ENCODE results near the gene PAEP. TPM values are rescaled to one million over a fixed set of nuclear protein-coding genes. Genes with fewer than 3 reads are reported as not detected.
"Not testable (repeated sequence)": the region's sequence is repeated elsewhere in the genome, so short reads cannot be mapped to it uniquely, and the experiment has no call there.

PAEP gene
- total RNA-seq, 2 donors from 2014 or later, result not detected

DNA sequence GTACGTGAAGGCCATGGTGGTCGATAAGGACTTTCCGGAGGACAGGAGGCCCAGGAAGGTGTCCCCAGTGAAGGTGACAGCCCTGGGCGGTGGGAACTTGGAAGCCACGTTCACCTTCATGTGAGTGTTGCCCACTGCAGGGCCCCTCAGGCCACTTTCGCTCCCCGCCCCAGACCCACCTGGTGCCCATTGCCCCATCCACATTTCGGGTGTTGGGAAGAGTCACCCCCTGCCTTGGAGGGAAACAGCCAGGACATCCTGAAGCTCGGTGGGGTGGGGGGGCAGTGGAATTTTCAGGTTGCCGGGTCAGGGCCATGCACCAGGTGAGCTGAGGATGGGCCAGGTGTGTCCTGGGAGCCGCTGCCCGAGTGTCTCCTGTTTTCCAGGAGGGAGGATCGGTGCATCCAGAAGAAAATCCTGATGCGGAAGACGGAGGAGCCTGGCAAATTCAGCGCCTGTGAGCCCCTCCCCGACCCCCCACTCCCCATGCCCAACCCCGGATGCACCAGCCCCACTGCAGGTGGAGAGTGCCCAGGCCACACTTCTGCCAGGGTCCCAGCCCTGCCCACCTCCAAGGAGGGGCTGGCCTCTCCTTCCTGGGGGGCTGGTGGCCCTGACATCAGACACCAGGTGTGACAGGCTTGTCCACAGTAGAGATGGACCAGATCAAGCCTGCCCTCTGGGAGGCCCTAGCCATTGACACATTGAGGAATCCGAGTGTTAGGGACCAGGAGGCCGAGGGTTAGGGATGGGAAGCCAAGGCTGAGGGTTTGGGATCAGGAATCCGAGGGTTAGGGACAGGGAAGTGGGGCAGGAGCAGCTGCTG lies 14.6 kb upstream of the PAEP start:
- ATAC-seq; intact Hi-C loops (cut with DNase I, micrococcal nuclease); DNase-seq: not testable (repeated sequence)

DNA sequence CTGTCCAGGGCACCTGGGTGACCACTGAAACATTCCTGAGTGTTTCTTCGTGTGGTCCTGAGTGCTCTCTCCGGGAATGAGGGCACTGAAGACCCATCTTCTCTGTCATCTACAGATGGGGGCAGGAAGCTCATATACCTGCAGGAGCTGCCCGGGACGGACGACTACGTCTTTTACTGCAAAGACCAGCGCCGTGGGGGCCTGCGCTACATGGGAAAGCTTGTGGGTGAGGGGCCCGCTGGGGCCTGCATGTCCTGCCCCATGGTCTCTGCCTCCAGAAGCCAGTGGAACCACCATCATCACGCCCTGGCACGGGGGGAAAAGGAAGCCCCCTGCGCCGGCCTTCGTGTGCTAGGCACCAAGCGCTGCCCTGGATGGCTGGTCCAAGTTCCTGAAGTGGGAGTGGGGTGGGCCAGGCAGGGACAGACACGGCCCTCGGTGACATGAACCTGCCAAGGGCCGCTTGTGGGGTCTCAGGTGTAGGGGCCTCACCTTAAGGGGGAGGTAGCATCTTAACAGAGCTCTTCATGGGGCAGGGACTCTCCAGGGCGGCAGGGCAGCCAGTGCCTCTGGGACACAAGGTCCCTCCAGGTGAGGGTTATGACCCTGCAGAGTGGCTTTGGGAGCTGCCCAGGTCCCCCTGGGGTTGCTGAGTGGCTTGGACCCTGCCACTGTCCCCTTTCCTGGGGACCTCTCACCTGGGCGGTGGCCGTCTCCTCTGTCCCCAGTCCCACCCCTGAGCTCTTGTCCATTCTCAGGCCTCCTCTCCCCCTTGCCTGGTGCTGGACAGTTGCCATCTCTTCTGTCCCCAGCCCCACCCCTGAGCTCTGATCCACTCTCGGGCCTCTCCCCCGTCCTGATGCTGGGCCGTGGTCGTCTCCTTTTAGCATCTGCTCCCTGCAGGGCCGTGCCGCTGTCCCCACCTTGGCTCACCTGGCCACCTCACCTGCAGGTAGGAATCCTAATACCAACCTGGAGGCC lies 13.5 kb upstream of the PAEP start:
- DNase-seq, result no peak
- intact Hi-C loops (cut with DNase I, micrococcal nuclease), result no loop called here
- ATAC-seq, result no peak

DNA sequence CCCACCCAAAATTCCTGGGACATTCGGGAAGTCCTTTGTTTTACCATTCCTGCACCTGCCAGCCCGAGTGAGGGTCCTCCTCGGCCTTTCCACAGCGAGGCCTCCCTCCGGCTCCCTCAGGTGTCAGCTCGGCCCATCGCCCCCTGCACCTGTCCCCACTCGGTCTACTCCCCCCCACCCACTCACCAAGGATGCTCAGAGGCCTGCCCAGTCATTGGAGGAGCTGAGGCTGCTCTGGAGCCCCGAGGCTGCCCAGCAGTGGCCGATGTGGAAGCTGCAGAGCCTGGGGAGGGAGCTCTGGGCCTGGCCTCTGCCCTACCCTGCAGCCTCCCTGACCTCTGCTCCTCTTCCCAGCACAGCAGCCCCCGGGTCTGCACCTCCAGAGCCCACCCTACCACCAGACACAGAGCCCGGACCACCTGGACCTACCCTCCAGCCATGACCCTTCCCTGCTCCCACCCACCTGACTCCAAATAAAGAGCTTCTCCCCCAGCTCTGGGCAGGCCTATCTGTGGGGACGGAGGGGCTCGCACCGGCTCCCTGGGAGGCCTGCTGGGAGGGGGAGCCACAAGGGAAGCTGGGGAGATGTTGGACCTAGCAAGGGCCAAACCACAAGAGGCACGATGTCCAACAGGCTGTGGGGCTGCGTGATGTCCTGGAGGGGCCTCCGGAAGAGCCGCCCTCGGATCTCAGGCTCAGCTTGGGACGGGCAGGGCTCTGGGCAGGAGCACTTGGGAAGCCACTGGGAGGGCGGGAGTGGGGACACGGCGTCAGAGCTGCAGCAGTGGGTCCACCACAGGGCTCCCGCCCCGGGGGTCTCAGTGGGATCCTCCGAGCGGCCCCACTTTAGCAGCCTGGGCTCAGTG lies 11.8 kb upstream of the PAEP start:
- DNase-seq; intact Hi-C loops (cut with DNase I, micrococcal nuclease); ATAC-seq: not testable (repeated sequence)

DNA sequence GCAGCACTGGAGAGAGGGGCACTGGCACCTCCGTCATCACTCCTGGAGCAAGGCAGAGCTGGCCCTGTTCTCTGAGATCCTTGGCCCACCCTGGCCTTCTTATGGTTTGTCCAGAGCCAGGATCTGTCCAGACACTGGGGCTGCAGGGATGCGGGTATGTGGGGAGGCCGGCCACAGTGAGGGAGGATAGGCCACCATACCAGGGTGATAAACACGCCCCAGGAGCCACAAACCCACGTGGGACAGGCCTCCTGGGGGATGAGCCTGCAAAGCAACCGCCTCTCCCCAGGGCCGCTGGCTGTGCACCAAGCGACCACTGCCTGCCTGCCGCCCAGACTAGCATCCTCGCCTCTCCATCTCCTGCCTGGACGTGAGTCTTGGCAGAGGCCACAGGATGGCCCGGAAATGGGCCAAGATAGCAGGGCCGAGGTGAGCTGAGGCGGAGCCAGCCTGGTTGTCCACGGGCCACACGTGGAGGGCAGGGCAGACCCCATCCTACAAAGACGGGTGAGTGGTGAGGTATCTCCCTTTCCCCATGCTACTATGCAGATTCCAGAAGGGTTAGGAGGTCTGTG lies 11.1 kb upstream of the PAEP start:
- intact Hi-C loops (cut with DNase I, micrococcal nuclease), result no loop called here
- no peak for ATAC-seq
- no peak for DNase-seq

DNA sequence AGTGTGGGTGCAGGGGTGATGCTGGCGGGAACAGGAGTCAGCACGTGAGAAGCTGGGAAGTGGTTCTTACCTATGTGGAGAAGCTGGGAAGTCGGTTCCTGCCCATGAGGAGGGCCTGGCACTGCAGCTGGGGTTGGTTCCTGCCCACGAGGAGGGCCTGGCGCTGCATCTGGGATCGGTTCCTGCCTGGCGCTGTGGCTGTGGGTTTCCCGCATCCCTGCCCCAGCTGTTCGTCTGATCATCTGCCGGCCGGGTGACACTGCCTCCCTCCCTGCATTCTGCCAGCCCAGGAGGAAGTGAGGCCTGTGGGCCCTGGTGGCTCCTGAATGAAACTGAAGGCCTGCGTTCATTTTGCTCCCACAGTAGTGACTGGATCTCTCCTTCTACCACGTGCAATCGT lies 10.5 kb upstream of the PAEP start:
- no peak for ATAC-seq
- intact Hi-C loops (cut with DNase I, micrococcal nuclease), result no loop called here
- DNase-seq, result no peak

DNA sequence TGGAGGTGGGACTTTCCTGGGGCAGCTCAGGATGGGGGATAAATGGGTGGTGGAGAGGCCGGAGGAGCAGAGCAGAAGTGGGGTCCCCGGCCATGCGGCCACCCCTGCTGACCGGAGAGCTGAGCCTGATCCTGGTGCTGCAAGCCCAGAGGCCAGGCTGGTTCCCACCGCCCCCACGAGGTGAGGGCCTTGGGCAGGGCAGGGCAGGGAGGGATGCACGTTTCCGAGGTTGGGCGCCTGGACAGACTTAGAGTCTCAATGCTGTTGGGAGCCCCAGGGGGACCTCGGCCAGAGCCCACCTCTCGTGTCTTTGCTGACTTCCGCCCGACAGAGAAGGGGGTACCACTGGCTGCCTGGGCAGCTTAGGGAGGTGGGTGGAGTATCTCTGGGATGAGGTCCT lies 10.1 kb upstream of the PAEP start:
- no peak for ATAC-seq
- no peak for DNase-seq
- intact Hi-C loops (cut with DNase I, micrococcal nuclease), result no loop called here

DNA sequence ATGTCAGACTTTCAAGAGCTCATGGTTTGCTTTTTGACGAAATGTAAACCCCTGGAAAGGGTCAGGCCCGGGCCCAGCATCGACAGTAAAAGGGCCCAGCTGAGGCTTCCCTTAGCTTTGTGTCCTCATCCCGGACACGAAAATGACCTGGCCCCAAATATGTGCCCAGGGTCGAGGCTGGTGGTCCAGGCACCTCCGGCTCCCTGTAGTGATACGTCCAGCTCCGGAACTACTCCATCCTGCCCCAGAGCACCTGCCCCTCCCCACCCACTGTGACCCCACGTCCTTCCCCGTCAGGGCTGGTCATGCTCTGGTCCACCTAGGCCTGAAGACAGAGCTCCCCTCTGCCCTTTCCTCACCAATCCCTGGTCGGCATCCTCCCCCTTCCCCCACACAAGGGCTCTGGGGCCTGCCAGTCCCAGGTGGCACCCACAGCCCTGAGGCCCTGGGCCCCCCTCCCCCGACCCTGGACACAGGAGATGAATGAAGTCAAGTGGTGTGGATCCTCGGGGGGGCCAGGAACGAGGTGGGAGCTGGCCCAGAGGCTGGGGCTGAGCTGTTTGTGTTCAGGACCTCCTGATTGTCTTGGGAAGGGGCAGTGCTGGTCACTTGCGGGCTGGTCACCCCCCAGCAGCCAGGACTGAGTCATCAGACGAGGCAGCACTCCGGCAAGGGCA lies 9.4 kb upstream of the PAEP start:
- intact Hi-C loops (cut with DNase I, micrococcal nuclease), result no loop called here
- DNase-seq, result no peak
- ATAC-seq, result no peak

DNA sequence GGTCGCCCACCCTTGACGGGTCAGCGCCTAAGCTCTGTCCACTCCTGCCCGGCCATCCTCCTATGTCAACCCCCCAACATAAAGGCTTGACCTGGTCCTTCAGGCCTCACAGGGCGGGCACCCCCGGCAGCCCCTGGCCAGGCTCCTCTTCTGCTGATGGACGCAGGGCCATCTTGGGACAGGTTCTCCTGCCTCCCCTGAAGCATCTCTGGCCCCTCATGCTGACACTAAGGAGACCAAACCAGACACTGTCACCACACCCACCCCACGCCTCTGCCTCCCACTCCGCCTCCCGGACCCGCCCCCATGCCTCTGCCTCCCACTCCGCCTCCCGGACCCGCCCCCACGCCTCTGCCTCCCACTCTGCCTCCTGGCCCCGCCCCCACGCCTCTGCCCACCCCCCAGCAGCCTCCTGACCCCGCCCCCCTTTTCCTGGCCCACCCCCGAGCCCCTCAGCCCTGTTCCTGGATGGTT lies 8.8 kb upstream of the PAEP start:
- intact Hi-C loops (cut with DNase I, micrococcal nuclease), result no loop called here
- ATAC-seq (no peak), DNase-seq (no peak)

DNA sequence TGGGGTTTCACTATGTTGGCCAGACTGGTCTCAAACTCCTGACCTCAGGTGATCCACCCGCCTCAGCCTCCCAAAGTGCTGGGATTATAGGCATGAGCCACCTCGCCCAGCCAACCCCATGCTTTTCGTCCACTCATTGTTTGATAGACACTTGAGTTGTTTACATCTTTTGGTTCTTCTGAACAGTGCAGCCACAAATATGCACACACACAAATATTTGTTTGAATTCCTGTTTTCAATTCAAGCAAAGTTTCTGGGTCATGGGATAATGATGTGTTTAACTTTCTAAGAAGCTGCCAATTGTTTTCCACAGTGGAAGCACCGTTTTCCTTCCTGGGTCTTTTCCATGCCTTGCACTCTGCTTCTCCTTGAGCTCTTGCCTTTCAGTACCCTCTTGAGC lies 6.8 kb upstream of the PAEP start:
- DNase-seq (no peak), ATAC-seq (no peak)
- intact Hi-C loops (cut with DNase I, micrococcal nuclease), result no loop called here

DNA sequence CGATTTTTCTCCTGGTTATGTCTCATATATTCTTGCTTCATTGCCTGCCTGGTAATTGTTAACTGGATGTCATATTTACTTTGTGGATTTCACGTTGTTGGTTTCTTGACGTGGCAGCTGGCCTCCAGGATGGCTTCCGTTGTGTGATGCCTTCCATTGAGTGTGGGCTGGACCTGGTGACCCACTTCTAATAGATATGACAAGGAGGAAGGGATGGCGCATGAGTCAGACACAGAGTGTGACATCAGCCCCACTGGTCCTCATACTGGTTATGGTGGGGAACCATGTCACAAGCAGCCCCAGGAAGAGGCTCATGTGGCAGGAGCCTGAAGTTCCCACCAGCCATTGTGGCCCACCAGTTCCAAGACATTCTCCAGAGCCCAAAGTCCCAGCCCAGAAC lies 6.4 kb upstream of the PAEP start:
- ATAC-seq (no peak), DNase-seq (no peak)
- intact Hi-C loops (cut with DNase I, micrococcal nuclease), result no loop called here

DNA sequence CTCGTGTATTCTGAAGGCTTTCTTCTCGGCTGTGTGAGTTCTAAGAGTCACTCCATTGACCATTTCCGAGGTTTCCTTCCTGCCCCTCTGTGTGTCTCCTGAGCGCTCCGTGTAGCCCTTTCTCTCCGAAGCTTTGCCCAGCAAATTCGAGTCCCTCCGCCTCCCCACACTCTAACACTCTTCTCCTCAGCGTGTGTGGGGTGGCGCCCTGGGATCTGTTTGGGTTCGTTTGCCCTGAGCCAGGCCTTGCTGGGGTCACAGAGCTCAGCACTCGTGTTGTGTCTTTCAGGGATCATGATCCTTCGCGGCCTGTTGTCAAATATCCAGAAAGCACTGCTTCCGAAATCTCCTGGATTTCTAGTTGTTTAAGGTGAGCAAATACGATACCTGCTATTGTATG lies 5.6 kb upstream of the PAEP start:
- DNase-seq, result no peak
- ATAC-seq, result no peak
- intact Hi-C loops (cut with DNase I, micrococcal nuclease), result no loop called here

DNA sequence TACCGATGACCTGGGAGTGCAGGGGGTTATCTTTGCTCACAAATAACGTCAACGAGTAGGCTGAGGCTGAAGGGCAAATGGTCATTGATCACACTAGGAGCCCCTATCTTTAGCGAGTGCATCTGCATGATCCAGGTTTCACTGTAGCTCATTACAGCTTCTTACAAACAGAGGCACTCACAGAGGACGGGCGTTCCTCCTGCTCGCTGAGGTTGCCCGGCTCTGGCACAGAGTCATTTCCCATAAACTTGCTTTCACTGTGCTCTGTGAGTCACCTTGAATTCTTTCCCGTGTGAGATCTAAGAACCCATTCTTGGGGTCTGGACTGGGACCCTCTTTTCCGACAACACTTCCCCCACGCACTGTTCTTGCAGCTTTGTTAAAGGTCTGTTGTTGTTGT lies 1.9 kb upstream of the PAEP start:
- intact Hi-C loops (cut with DNase I, micrococcal nuclease), result no loop called here
- ATAC-seq (no peak), DNase-seq (no peak)

DNA sequence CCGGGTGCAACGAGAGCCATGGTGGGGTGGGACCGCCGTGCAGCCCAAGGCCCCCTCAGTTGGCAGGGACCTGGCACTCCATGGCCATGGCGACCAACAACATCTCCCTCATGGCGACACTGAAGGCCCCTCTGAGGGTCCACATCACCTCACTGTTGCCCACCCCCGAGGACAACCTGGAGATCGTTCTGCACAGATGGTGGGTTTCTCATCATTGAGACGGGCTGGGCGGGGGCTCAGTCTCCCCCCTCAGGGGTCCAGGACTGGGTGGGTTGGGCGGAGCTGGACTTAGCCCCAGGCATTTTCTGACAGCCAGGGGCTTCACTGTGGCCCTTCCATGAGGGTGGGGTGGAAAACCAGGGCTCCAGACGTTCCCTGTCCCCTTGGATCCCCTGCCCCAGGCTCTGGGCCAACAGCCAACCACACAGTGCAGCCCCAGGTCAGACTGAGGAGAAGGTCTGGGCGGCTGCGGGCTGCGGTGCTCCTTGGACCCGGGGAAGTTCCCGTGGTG lies 734 bp downstream of the PAEP start:
- DNase-seq (no peak), ATAC-seq (no peak)
- intact Hi-C loops (cut with DNase I, micrococcal nuclease), result no loop called here

DNA sequence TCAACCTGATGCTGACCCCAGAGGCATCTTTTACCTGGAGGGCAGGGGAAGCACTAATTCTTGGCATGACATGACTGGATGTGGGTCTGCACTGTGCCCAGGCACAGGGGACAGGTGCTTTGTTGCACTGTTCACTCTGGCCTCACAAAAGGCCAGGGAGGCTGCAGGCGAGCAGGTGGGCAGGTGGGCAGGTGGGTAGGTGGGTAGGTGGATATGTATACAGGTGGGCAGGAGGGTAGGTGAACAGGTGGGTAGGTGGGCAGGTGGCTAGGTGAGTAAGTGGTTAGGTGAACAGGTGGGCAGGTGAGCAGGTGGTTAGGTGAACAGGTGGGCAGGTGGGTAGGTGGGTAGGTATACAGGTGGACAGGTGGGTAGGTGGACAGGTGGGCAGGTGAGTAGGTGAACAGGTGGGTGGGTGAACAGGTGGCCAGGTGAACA lies 1.5 kb downstream of the PAEP start:
- DNase-seq (no peak), ATAC-seq (no peak)
- intact Hi-C loops (cut with DNase I, micrococcal nuclease), result no loop called here

DNA sequence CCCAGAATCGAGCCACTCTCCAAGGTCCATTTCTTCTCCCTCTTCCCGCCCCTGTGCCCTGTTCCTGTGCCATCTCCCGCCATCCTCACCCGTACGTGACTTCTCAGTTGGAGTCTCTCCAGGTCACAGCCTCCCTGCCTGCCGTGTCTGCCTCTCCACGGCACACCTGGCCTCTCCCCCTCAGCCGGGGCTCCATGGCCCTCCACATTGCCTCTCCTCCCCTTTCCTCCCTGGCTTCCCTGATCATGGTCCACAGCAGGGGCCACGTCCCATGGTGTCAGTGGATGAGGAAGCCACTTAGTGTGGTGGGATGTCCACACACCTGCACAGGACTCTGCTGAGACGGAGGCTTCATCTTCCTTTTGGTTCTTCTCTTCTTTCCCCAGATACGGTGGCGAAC lies 2.3 kb downstream of the PAEP start:
- DNase-seq, result no peak
- intact Hi-C loops (cut with DNase I, micrococcal nuclease), result no loop called here
- no peak for ATAC-seq

DNA sequence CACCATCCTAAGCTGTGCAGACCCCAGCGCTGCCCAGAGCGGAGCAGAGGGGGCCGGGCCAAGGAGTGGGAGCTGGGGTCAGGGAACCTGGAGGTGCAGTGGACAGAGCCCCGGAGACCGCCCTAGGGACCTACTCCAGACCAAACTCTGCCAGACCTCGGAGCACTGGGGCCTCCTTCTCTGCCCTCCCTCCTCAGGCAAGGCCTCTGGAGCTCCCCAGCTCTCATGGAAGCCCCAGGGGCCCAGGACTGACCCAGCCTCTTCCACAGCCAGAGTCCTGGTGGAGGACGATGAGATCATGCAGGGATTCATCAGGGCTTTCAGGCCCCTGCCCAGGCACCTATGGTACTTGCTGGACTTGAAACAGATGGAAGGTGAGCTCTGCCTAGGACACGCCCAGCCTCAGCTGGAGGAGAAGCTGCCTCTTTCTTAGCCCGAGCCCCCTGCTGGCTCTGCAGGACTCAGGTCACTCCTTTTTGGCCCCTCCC lies 3.6 kb downstream of the PAEP start:
- ATAC-seq (no peak), DNase-seq (no peak)
- intact Hi-C loops (cut with DNase I, micrococcal nuclease), result no loop called here

DNA sequence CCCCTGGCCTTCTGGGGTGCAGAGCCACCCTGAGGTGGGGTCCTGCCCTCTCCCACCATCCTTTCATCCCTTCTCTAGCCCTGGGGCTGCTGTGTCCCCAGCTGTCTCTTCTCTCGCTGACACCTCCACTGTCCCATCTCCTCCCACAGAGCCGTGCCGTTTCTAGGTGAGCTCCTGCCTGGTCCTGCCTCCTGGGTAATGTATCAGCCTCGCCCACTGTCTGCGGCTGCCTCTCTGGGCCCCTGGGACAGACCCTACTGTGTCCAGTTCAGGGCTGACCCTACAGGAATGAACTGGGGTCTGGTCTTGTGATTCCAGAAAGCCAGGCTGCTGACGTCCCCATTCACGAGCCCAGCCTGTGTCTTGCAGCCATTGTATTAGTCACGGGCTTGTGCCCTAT lies 4.1 kb downstream of the PAEP start:
- intact Hi-C loops (cut with DNase I, micrococcal nuclease), result no loop called here
- DNase-seq (no peak), ATAC-seq (no peak)

DNA sequence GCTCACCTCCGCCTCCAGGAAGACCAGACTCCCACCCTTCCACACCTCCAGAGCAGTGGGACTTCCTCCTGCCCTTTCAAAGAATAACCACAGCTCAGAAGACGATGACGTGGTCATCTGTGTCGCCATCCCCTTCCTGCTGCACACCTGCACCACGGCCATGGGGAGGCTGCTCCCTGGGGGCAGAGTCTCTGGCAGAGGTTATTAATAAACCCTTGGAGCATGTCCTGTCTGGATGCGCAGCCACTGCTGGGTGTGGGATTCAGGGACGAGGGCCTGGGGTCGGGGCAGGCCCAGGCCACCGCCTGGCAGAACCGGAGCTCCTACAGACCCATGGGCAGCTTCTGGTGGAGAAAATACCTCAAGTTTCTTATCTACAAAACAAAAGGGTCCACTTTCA lies 5.0 kb downstream of the PAEP start:
- no peak for ATAC-seq
- intact Hi-C loops (cut with DNase I, micrococcal nuclease), result no loop called here
- no peak for DNase-seq
